ENCODE data around the gene DISC1. TPM values are rescaled to one million over a fixed set of nuclear protein-coding genes. Genes with fewer than 3 reads are reported as not detected.
A peak's percentile ranks its signal among the peaks of the same experiment; 100 is the strongest.
"Not testable (repeated sequence)": the region's sequence is repeated elsewhere in the genome, so short reads cannot be mapped to it uniquely, and the experiment has no call there.

Gene DISC1
- total and polyA plus RNA-seq, 4 experiments from 2014 or later, result 1.9 to 18.0 (median 10.0) TPM

DNA sequence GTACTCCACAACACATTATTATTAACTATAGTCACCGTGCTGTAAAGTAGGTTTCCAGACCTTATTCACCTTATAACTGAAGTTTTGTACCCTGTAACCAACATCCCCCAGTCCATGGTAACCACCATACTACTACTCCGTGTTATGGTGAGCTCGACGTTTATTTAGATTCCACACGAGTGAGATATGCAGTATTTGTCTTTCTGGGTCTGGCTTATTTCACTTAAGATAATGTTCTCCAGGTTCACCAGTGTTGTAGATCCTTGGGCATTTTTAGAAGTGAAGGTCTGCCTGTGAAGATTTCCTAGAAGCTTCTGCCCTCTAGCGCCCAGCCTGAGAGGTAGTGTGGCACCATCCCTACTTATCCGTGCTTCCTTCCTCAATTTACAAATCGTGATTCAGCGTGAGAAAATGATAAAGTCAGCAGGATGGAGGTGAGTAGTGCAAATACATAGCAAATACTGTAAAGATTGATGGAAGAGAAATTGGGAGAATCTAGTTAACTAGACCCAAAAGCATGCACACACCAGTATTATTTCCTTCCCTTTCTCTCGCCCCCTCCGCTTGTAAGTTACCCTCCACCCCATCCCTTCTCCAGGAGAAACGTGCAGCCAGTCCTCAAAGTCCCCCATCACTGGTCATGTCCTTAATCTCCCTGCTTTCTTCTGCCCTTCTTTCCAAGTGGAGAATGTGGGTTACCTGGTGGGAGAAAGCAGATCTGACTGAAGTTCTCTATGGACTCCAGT is 36.0 kb upstream of the DISC1 start:
- intact Hi-C loops (cut with micrococcal nuclease), result loop anchor here (1.0 kb wide), 1 partner anchor 232 kb away; no protein-coding TSS in a partner anchor
- no peaks in the 10 kb centered on the region for H3K27me3 ChIP-seq (ENCODE audit: insufficient read depth, low read length)
- H3K9me3 ChIP-seq (ENCODE audit: control insufficient read depth in 1 of 2, low read length in 2 of 2), result no peaks in the 10 kb centered on the region
- peaks cover 0 to 6% (median 3%) of the 10 kb centered on the region in 4 donors for H3K4me1 Mint-ChIP-seq
- no peaks in the 10 kb centered on the region for H3K36me3 ChIP-seq (ENCODE audit: insufficient read depth, low read length)
- no peaks in the 10 kb centered on the region for H3K4me1 ChIP-seq (ENCODE audit: insufficient read depth, low read length)
- H3K27ac Mint-ChIP-seq, result no peak overlapping the region
- H3K27me3 Mint-ChIP-seq, result no peaks in the 10 kb centered on the region
- H3K9me3 Mint-ChIP-seq, result no peaks in the 10 kb centered on the region
- ChIA-PET POLR2A (ENCODE audit: partially characterized antibody) (interaction anchor here (0.5 kb wide), 1 partner anchor 253 kb away, joined by 3 read pairs; the partner anchor contains the start of gene EXOC8), CTCF (ENCODE audit: partially characterized antibody) (interaction anchor here (0.6 to 7.5 kb wide), 10 partner anchors 10 to 255 kb away, joined by 3 to 48 read pairs (median 4); no protein-coding TSS in a partner anchor)
- H3K4me3 Mint-ChIP-seq, result no peak overlapping the region
- DNase-seq, result peak; percentile 25 to 50 (median 33)
- no peak overlapping the region for H3K27ac ChIP-seq (ENCODE audit: low read depth, low read length)
- no peak overlapping the region for H3K4me3 ChIP-seq (ENCODE audit: low read length in 2 of 2)
- no peaks in the 10 kb centered on the region for H3K36me3 Mint-ChIP-seq

DNA sequence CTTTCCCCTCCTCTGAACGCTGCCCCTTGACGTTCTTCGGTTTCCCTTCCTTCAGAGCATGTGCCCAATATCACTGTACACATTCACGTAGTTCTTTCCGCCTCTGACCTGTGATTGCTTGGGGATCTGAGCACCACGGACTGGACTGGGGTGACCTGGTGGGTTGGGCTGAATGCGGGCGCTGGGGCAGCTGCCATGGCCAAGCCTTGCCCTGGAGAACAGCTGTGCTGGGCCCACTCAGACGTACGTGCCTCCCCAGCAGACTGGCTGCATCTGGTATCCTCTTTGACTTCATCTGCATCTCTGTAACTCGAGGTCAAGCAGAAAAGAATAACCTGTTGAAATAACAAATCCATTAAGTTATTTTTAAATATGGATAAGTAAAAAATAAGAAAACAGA is 35.1 kb upstream of the DISC1 start:
- H3K36me3 Mint-ChIP-seq, result no peaks in the 10 kb centered on the region
- Histone ChIP-seq H3K9me3 (ENCODE audit: control insufficient read depth in 1 of 2, low read length in 2 of 2) (no peaks in the 10 kb centered on the region), H3K4me1 (ENCODE audit: insufficient read depth, low read length) (no peaks in the 10 kb centered on the region), H3K27ac (ENCODE audit: low read depth, low read length) (no peak overlapping the region), H3K27me3 (ENCODE audit: insufficient read depth, low read length) (no peaks in the 10 kb centered on the region), H3K36me3 (ENCODE audit: insufficient read depth, low read length) (no peaks in the 10 kb centered on the region), H3K4me3 (ENCODE audit: low read length in 2 of 2) (no peak overlapping the region)
- no peaks in the 10 kb centered on the region for H3K9me3 Mint-ChIP-seq
- POLR2A ChIA-PET (ENCODE audit: partially characterized antibody), result no interaction called here
- H3K4me3 Mint-ChIP-seq, result no peak overlapping the region
- no peak for DNase-seq
- CTCF ChIA-PET (ENCODE audit: partially characterized antibody), result interaction anchor here (2.0 to 7.5 kb wide), 4 partner anchors 11 to 255 kb away, joined by 5 to 48 read pairs (median 8); no protein-coding TSS in a partner anchor
- H3K27me3 Mint-ChIP-seq, result no peaks in the 10 kb centered on the region
- intact Hi-C loops (cut with micrococcal nuclease), result no loop called here
- H3K4me1 Mint-ChIP-seq, result peaks cover 0 to 6% (median 3%) of the 10 kb centered on the region in 4 donors
- no peak overlapping the region for H3K27ac Mint-ChIP-seq

DNA sequence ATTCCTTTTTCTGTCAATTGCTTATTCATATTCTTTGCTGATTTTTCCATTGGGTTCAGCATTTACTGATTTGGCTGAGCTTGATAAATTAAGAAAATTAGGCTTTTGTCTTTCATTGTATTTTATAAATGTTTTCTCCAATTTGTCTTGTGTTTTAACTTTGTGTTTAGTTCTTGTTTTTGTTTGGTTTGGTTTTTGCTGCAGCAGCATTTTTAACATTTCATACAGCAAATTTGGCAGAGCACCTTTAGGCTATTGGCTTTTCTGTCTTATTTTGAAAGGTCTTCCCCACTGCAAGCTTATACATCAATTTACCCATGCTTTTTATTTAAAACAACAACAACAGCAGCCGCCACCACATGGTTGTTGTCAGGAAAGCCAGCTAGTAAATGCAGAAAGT is 33.8 kb upstream of the DISC1 start:
- Histone ChIP-seq H3K27ac (ENCODE audit: low read depth, low read length) (no peak overlapping the region), H3K9me3 (ENCODE audit: control insufficient read depth in 1 of 2, low read length in 2 of 2) (no peaks in the 10 kb centered on the region), H3K27me3 (ENCODE audit: insufficient read depth, low read length) (no peaks in the 10 kb centered on the region), H3K4me1 (ENCODE audit: insufficient read depth, low read length) (no peaks in the 10 kb centered on the region), H3K4me3 (ENCODE audit: low read length in 2 of 2) (no peak overlapping the region), H3K36me3 (ENCODE audit: insufficient read depth, low read length) (no peaks in the 10 kb centered on the region)
- ChIA-PET POLR2A (ENCODE audit: partially characterized antibody) (no interaction called here), CTCF (ENCODE audit: partially characterized antibody) (interaction anchor here (0.6 to 7.5 kb wide), 5 partner anchors 10 to 257 kb away, joined by 3 to 48 read pairs (median 8); no protein-coding TSS in a partner anchor)
- intact Hi-C loops (cut with micrococcal nuclease), result no loop called here
- DNase-seq, result no peak
- no peaks in the 10 kb centered on the region for H3K27me3 Mint-ChIP-seq
- no peaks in the 10 kb centered on the region for H3K36me3 Mint-ChIP-seq
- H3K9me3 Mint-ChIP-seq, result no peaks in the 10 kb centered on the region
- no peak overlapping the region for H3K27ac Mint-ChIP-seq
- H3K4me3 Mint-ChIP-seq, result no peak overlapping the region
- H3K4me1 Mint-ChIP-seq, result peaks cover 0 to 6% (median 3%) of the 10 kb centered on the region in 4 donors

DNA sequence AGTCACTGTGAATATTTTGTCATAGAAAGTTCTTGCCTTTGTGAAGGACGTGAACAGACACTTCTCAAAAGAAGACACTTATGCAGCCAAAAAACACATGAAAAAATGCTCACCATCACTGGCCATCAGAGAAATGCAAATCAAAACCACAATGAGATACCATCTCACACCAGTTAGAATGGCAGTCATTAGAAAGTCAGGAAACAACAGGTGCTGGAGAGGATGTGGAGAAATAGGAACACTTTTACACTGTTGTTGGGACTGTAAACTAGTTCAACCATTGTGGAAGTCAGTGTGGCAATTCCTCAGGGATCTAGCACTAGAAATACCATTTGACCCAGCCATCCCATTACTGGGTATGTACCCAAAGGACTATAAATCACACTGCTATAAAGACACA is 33.3 kb upstream of the DISC1 start:
- H3K27me3 Mint-ChIP-seq; H3K9me3 ChIP-seq (ENCODE audit: control insufficient read depth in 1 of 2, low read length in 2 of 2); H3K4me3 Mint-ChIP-seq; H3K4me1 ChIP-seq (ENCODE audit: insufficient read depth, low read length); H3K27ac Mint-ChIP-seq; intact Hi-C loops (cut with micrococcal nuclease); DNase-seq; H3K27me3 ChIP-seq (ENCODE audit: insufficient read depth, low read length); H3K27ac ChIP-seq (ENCODE audit: low read depth, low read length); H3K4me1 Mint-ChIP-seq; POLR2A ChIA-PET (ENCODE audit: partially characterized antibody); H3K4me3 ChIP-seq (ENCODE audit: low read length in 2 of 2); H3K36me3 Mint-ChIP-seq; H3K9me3 Mint-ChIP-seq; H3K36me3 ChIP-seq (ENCODE audit: insufficient read depth, low read length): not testable (repeated sequence)
- CTCF ChIA-PET (ENCODE audit: partially characterized antibody), result interaction anchor here (2.3 to 7.5 kb wide), 2 partner anchors 9 to 236 kb away, joined by 8 to 48 read pairs; no protein-coding TSS in a partner anchor

DNA sequence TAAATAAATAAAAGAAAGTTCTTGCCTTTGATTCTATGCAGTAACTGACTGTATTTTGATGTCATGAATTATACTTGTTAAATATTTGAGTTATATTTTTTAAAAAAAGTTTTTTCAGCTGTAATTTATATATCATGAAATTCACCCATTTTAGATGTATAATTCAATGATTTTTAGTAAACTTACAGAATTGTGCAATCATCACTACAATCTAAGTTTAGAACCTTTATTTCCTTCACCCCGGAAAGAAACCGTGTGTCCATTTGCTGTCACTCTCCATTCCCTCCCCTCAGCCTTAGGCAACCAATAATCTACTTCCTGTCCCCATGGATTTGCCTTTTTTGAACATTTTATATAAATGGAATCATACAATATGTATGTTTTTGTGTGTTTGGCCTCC is 32.5 kb upstream of the DISC1 start:
- DNase-seq, result no peak
- H3K27ac ChIP-seq (ENCODE audit: low read depth, low read length), result no peak overlapping the region
- Mint-ChIP-seq H3K27me3 (no peaks in the 10 kb centered on the region), H3K4me1 (peaks cover 0 to 6% (median 3%) of the 10 kb centered on the region in 4 donors), H3K9me3 (no peaks in the 10 kb centered on the region), H3K27ac (no peak overlapping the region), H3K4me3 (no peak overlapping the region), H3K36me3 (no peaks in the 10 kb centered on the region)
- H3K4me3 ChIP-seq (ENCODE audit: low read length in 2 of 2), result no peak overlapping the region
- H3K36me3 ChIP-seq (ENCODE audit: insufficient read depth, low read length), result no peaks in the 10 kb centered on the region
- no peaks in the 10 kb centered on the region for H3K9me3 ChIP-seq (ENCODE audit: control insufficient read depth in 1 of 2, low read length in 2 of 2)
- H3K27me3 ChIP-seq (ENCODE audit: insufficient read depth, low read length), result no peaks in the 10 kb centered on the region
- POLR2A ChIA-PET (ENCODE audit: partially characterized antibody), result no interaction called here
- intact Hi-C loops (cut with micrococcal nuclease), result no loop called here
- CTCF ChIA-PET (ENCODE audit: partially characterized antibody), result no interaction called here
- no peaks in the 10 kb centered on the region for H3K4me1 ChIP-seq (ENCODE audit: insufficient read depth, low read length)

DNA sequence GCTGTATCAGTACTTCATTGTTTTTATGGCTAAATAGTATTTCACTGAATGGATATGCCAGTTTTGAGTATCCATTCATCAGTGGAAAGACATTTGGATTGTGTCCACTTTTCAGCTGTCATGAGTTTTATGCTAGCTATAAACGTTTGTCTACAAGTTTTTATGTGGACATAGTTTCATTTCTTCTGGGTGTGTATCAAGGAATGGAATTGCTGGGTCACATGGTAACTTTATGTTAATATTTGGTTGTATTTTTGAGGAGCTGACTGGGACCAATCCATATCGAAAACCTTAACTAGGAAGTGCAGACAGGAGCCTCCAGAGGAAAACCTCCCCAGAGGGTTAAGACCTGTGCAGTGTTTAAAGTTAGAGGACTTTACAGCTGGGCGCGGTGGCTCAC is 31.8 kb upstream of the DISC1 start:
- no peak overlapping the region for H3K27ac ChIP-seq (ENCODE audit: low read depth, low read length)
- no peaks in the 10 kb centered on the region for H3K36me3 ChIP-seq (ENCODE audit: insufficient read depth, low read length)
- intact Hi-C loops (cut with micrococcal nuclease), result no loop called here
- Mint-ChIP-seq H3K27ac (no peak overlapping the region), H3K36me3 (no peaks in the 10 kb centered on the region), H3K9me3 (no peaks in the 10 kb centered on the region), H3K27me3 (no peaks in the 10 kb centered on the region), H3K4me3 (no peak overlapping the region), H3K4me1 (peaks cover 0 to 6% (median 3%) of the 10 kb centered on the region in 4 donors)
- no peaks in the 10 kb centered on the region for H3K4me1 ChIP-seq (ENCODE audit: insufficient read depth, low read length)
- no peaks in the 10 kb centered on the region for H3K27me3 ChIP-seq (ENCODE audit: insufficient read depth, low read length)
- no peak for DNase-seq
- no peaks in the 10 kb centered on the region for H3K9me3 ChIP-seq (ENCODE audit: control insufficient read depth in 1 of 2, low read length in 2 of 2)
- CTCF ChIA-PET (ENCODE audit: partially characterized antibody), result interaction anchor here (1.1 kb wide), 1 partner anchor 9 kb away, joined by 3 read pairs; no protein-coding TSS in a partner anchor
- POLR2A ChIA-PET (ENCODE audit: partially characterized antibody), result no interaction called here
- no peak overlapping the region for H3K4me3 ChIP-seq (ENCODE audit: low read length in 2 of 2)

DNA sequence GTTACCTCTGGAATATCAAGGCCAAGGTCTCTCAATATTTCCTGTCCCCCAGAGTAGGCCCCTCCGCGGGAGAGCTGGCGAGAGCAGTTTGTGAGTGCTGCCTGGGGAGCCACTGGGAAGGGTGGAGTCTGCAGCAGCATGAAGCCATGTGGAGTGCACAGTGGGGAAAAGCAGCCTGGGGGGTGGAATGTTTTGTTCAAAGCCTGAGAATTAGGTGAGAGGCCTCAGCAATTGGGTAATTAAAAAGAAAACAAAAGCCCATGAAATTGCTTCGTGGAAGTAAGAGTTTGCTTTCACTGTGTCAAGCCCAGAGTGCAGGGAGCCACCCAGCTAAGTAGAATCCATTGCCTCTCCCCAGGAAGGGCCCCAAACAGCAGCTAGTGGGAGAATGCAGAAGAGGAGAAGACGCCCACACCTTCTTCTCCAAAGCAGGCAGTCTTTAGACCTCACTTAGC is 30.2 kb upstream of the DISC1 start:
- no peak overlapping the region for H3K27ac Mint-ChIP-seq
- no peaks in the 10 kb centered on the region for H3K27me3 Mint-ChIP-seq
- Histone ChIP-seq H3K4me1 (ENCODE audit: insufficient read depth, low read length) (no peaks in the 10 kb centered on the region), H3K4me3 (ENCODE audit: low read length in 2 of 2) (no peak overlapping the region), H3K27ac (ENCODE audit: low read depth, low read length) (no peak overlapping the region), H3K36me3 (ENCODE audit: insufficient read depth, low read length) (no peaks in the 10 kb centered on the region), H3K27me3 (ENCODE audit: insufficient read depth, low read length) (no peaks in the 10 kb centered on the region), H3K9me3 (ENCODE audit: control insufficient read depth in 1 of 2, low read length in 2 of 2) (no peaks in the 10 kb centered on the region)
- H3K9me3 Mint-ChIP-seq, result no peaks in the 10 kb centered on the region
- intact Hi-C loops (cut with micrococcal nuclease), result no loop called here
- ChIA-PET CTCF (ENCODE audit: partially characterized antibody) (no interaction called here), POLR2A (ENCODE audit: partially characterized antibody) (no interaction called here)
- no peak for DNase-seq
- no peaks in the 10 kb centered on the region for H3K36me3 Mint-ChIP-seq
- no peak overlapping the region for H3K4me3 Mint-ChIP-seq
- H3K4me1 Mint-ChIP-seq, result no peaks in the 10 kb centered on the region

Measured in CD4-positive, alpha-beta memory T cell (primary cell).